Vagina (tissue), 2 donors: ENCODE data around the gene CD79B. TPM values are rescaled to one million over a fixed set of nuclear protein-coding genes. Genes with fewer than 3 reads are reported as not detected.

Source experiments
- DNase-seq, 2 donors: peaks; one replicate each; pipeline ENCODE4 v3.0.0-alpha.2; 2017; ENCODE audit errors: extremely low spot score in 2 of 2
- H3K27ac ChIP-seq: fragments of 200-600 bp; sonication (generic); one replicate; pipeline ENCODE4 v1.5.1; 2019
- H3K27me3 ChIP-seq: fragments of 200-600 bp; sonication (generic); one replicate; pipeline ENCODE4 v1.5.1; 2019
- H3K36me3 ChIP-seq, 2 donors: fragments of 200-600 bp; sonication (generic); one replicate each; pipeline ENCODE4 v1.5.1; 2017 to 2019
- H3K4me1 ChIP-seq: fragments of 200-600 bp; sonication (generic); one replicate; pipeline ENCODE4 v1.5.1; 2019
- H3K4me3 ChIP-seq, 2 donors: fragments of 200-600 bp; sonication (generic); 1 replicate in 1 of 2; 2 replicates in 1 of 2; pipeline ENCODE4 v1.5.1; 2016 to 2019
- H3K9me3 ChIP-seq: fragments of 200-600 bp; sonication (generic); one replicate; pipeline ENCODE4 v1.5.1; 2019
- POLR2A ChIP-seq, 2 donors: fragments of 450-650 bp; IDR thresholded peaks; one replicate each; pipeline ENCODE4 v1.6.1; 2017; ENCODE audit warnings: antibody characterized with exemption in 2 of 2, mild to moderate bottlenecking in 2 of 2, moderate library complexity in 2 of 2
- POLR2AphosphoS5 ChIP-seq, 2 donors: sonication (generic); formaldehyde crosslinking; IDR thresholded peaks; one replicate each; pipeline ENCODE4 v1.9.0; 2017; ENCODE audit warnings: antibody characterized with exemption in 2 of 2, mild to moderate bottlenecking in 2 of 2, low read depth in 1 of 2; ENCODE audit not compliant: insufficient read depth in 1 of 2
- intact Hi-C: fragments of 100-400 bp; cut with DNase I; formaldehyde crosslinking; loops from one replicate; pipeline ENCODE4 v1.15.1; 2023
- total RNA-seq: library from RNA; depleted of rRNA; stranded (reverse); fragments of >200 nt; gene quantifications from one replicate; pipeline ENCODE4 v1.2.3, GENCODE V29; 2016
- TF ChIP-seq, protein P1 (sequence below), 3 experiments: fragments of 450-650 bp in 2 of 3; fragments of 200-600 bp in 1 of 3; sonication (generic) in 1 of 3; IDR thresholded peaks; one replicate each; pipeline ENCODE4 v1.5.1; 2017 to 2019; ENCODE audit warnings: antibody characterized with exemption in 3 of 3, mild to moderate bottlenecking in 2 of 3, moderate library complexity in 2 of 3

CD79B gene
- total RNA-seq, 1 donor from 2014 or later, result 3.9 TPM

DNA sequence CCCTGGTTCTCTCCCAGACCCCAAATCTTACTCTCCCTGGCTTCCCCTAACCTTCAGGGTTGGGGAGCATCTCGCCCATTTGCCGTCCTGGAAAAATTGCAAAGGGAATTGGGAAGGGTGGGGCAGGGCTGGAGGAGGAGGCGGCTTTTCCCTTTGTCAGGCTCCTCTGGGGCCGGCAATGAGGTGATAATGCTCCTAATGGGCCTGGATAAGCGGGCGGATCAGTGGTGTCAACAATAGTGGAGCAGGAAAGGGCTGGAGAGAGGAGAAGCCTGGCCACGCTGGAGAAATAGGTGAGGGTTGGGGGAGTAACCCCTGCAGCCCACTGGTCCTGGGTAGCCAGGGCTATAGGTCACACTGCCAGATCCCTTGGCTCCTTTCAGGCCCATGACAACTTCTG lies 28.3 kb upstream of the CD79B start:
- TF ChIP-seq POLR2A (IDR thresholded peaks at IDR 0.05) (no peak), POLR2AphosphoS5 (IDR thresholded peaks at IDR 0.05; ENCODE audit: insufficient read depth in 1 of 2, low read depth in 1 of 2) (no peak)
- TF ChIP-seq, protein P1, sequence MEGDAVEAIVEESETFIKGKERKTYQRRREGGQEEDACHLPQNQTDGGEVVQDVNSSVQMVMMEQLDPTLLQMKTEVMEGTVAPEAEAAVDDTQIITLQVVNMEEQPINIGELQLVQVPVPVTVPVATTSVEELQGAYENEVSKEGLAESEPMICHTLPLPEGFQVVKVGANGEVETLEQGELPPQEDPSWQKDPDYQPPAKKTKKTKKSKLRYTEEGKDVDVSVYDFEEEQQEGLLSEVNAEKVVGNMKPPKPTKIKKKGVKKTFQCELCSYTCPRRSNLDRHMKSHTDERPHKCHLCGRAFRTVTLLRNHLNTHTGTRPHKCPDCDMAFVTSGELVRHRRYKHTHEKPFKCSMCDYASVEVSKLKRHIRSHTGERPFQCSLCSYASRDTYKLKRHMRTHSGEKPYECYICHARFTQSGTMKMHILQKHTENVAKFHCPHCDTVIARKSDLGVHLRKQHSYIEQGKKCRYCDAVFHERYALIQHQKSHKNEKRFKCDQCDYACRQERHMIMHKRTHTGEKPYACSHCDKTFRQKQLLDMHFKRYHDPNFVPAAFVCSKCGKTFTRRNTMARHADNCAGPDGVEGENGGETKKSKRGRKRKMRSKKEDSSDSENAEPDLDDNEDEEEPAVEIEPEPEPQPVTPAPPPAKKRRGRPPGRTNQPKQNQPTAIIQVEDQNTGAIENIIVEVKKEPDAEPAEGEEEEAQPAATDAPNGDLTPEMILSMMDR (IDR thresholded peaks at IDR 0.05), result no peak
- DNase-seq, result no peak
- intact Hi-C loops, result no loop called here
- Histone ChIP-seq H3K4me1 (peaks cover 14% of the 10 kb centered on the region), H3K36me3 (no peaks in the 10 kb centered on the region), H3K27ac (no peak overlapping the region), H3K27me3 (no peaks in the 10 kb centered on the region), H3K9me3 (no peaks in the 10 kb centered on the region), H3K4me3 (no peak overlapping the region)

DNA sequence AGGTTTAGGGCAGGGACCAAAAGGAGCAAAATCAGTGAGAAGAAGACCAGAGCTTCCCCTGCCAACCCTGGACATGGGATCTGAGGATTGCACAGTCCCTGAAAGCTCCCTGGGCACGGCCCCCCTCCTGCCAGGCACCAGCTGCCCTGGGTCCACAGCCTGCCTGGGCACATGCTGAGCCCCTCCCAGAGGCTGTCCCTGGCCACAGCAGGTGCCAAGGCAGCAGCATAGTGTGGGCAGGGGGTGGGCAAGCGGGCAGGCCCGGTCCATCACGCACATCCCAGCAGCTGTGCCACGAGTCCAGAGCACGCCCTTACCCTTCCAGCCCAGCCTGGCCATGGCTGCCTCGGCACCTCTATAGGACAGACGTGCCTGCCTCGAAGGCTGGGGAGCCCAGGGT lies 27.9 kb upstream of the CD79B start:
- DNase-seq, result no peak
- no peaks in the 10 kb centered on the region for H3K27me3 ChIP-seq
- no peak overlapping the region for H3K27ac ChIP-seq
- intact Hi-C loops, result no loop called here
- H3K4me1 ChIP-seq, result peaks cover 14% of the 10 kb centered on the region
- no peak overlapping the region for H3K4me3 ChIP-seq
- no peaks in the 10 kb centered on the region for H3K36me3 ChIP-seq
- no peak for TF ChIP-seq POLR2AphosphoS5 (IDR thresholded peaks at IDR 0.05; ENCODE audit: insufficient read depth in 1 of 2, low read depth in 1 of 2)
- TF ChIP-seq, protein P1 (IDR thresholded peaks at IDR 0.05), result no peak
- TF ChIP-seq POLR2A (IDR thresholded peaks at IDR 0.05), result no peak
- H3K9me3 ChIP-seq, result no peaks in the 10 kb centered on the region

DNA sequence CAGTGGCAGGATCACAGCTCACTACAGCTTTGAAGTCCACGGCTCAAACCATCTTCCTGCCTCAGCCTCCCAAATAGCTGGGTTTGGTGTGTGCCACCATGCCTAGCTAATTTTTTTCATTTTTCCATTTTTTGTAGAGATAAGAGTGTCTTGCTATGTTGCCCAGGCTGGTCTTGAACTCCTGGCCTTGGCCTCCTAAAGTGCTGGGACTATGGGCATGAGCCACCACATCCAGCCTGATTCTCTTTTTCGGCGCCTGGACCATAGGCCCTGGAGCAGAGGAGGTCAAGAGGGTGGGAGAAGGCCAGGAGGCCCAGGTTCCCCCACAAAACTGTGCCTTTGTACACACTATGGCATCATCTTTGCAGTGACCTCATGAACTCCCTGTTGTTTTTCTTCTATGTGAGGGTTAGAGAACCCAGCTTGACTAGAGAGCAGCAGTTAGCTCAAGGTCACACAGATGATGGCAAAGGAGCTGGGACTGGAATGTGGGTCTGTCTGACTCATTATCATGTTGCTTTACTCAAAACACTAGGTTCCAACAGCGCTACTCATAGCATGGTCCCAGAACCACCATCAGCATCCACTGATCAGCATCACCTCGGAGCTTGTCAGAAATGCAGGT lies 24.3 kb upstream of the CD79B start:
- Histone ChIP-seq H3K36me3 (no peaks in the 10 kb centered on the region), H3K4me1 (peaks cover 5% of the 10 kb centered on the region), H3K9me3 (no peaks in the 10 kb centered on the region), H3K27me3 (no peaks in the 10 kb centered on the region), H3K27ac (no peak overlapping the region), H3K4me3 (no peak overlapping the region)
- intact Hi-C loops, result no loop called here
- DNase-seq, result no peak
- no peak for TF ChIP-seq POLR2A (IDR thresholded peaks at IDR 0.05)
- no peak for TF ChIP-seq POLR2AphosphoS5 (IDR thresholded peaks at IDR 0.05; ENCODE audit: insufficient read depth in 1 of 2, low read depth in 1 of 2)
- TF ChIP-seq, protein P1 (IDR thresholded peaks at IDR 0.05), result no peak

DNA sequence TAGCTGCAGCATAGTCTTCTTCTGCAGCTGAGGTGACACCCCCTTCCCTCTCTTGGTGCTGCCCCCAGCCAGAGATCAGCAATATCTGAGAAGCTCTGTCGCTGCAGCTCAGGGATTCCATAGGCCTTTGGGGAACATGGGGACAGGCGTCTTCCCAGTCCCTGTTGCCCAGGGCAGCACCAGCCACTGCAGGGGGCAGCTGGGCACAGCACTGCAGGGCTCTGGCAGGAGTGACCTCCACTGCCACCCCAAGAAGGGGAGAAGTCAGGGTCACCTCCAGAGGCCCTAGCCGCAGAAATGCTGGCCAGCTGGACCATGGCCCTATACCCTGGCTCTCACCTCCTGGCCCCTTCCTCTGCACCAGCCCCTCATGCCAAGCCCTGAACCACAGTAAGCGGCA lies 23.7 kb upstream of the CD79B start:
- no peaks in the 10 kb centered on the region for H3K36me3 ChIP-seq
- no peak for DNase-seq
- intact Hi-C loops, result no loop called here

DNA sequence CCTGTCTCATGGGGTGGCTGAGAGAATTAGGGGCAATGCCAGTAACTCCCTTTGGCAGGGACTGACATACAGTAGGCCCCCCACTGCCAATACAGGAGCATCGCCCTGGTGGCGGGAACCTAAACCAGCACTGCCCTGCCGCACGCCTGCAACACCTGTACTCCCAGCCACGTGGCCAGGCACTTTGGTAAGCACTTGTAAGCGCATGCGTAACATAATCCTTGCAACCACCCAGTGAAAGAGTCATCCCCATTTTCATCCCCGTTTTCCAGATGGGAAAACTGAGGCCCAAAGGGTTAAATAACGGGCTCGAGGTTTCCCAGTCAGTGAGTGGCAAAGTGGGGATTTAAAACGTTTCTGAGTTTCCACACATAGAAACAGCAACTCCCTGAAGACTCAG lies 23.1 kb upstream of the CD79B start:
- TF ChIP-seq POLR2AphosphoS5 (IDR thresholded peaks at IDR 0.05; ENCODE audit: insufficient read depth in 1 of 2, low read depth in 1 of 2) (no peak), POLR2A (IDR thresholded peaks at IDR 0.05) (no peak)
- TF ChIP-seq, protein P1 (IDR thresholded peaks at IDR 0.05), result no peak
- Histone ChIP-seq H3K36me3 (no peaks in the 10 kb centered on the region), H3K27ac (no peak overlapping the region), H3K27me3 (no peaks in the 10 kb centered on the region), H3K4me1 (no peaks in the 10 kb centered on the region), H3K9me3 (no peaks in the 10 kb centered on the region), H3K4me3 (no peak overlapping the region)
- intact Hi-C loops, result no loop called here
- no peak for DNase-seq

More for the DNA sequence above, 23.7 kb upstream of the CD79B start:
- Histone ChIP-seq H3K9me3 (no peaks in the 10 kb centered on the region), H3K27me3 (no peaks in the 10 kb centered on the region), H3K27ac (no peak overlapping the region), H3K4me1 (no peaks in the 10 kb centered on the region), H3K4me3 (no peak overlapping the region)
- TF ChIP-seq, protein P1 (IDR thresholded peaks at IDR 0.05), result no peak
- no peak for TF ChIP-seq POLR2AphosphoS5 (IDR thresholded peaks at IDR 0.05; ENCODE audit: insufficient read depth in 1 of 2, low read depth in 1 of 2)
- TF ChIP-seq POLR2A (IDR thresholded peaks at IDR 0.05), result no peak
